Breast epithelium (tissue), 4 donors: ENCODE data around the gene CHCHD1. TPM values are rescaled to one million over a fixed set of nuclear protein-coding genes. Genes with fewer than 3 reads are reported as not detected.
"Not testable (repeated sequence)": the region's sequence is repeated elsewhere in the genome, so short reads cannot be mapped to it uniquely, and the experiment has no call there.

Source experiments
- DNase-seq, 2 donors: peaks; one replicate each; pipeline ENCODE4 v3.0.0-alpha.2; 2019; ENCODE audit warnings: low spot score in 2 of 2
- H3K27ac ChIP-seq, 2 donors: fragments of 200-600 bp; sonication (generic) in 1 of 2; one replicate each; pipeline ENCODE4 v1.5.1; 2016 to 2019; ENCODE audit warnings: mild to moderate bottlenecking in 1 of 2
- H3K27me3 ChIP-seq, 2 donors: fragments of 200-600 bp; sonication (generic) in 1 of 2; one replicate each; pipeline versions ENCODE4 v1.5.1 to v1.6.0; 2017 to 2019; ENCODE audit warnings: control low read depth in 1 of 2, mild to moderate bottlenecking in 1 of 2
- H3K36me3 ChIP-seq: fragments of 200-600 bp; one replicate; pipeline ENCODE4 v1.5.1; 2019
- H3K4me1 ChIP-seq, 2 donors: fragments of 200-600 bp; sonication (generic); one replicate each; pipeline ENCODE4 v1.5.1; 2016 to 2019; ENCODE audit warnings: control low read depth in 1 of 2
- H3K4me3 ChIP-seq, 3 donors: fragments of 200-600 bp; sonication (generic); 1 replicate in 2 of 3; 2 replicates in 1 of 3; pipeline ENCODE4 v1.5.1; 2016 to 2019; ENCODE audit warnings: mild to moderate bottlenecking in 3 of 3, moderate library complexity in 2 of 3
- H3K9me3 ChIP-seq, 2 donors: fragments of 200-600 bp; sonication (generic) in 1 of 2; one replicate each; pipeline ENCODE4 v1.5.1; 2016 to 2019; ENCODE audit warnings: control low read depth in 1 of 2
- POLR2A ChIP-seq: fragments of 450-650 bp; IDR thresholded peaks from one replicate; pipeline ENCODE4 v1.6.1; 2016; ENCODE audit warnings: antibody characterized with exemption, mild to moderate bottlenecking, moderate library complexity
- POLR2AphosphoS5 ChIP-seq, 3 donors: sonication (generic); formaldehyde crosslinking; IDR thresholded peaks; one replicate each; pipeline ENCODE4 v1.6.1; 2017; ENCODE audit warnings: antibody characterized with exemption in 3 of 3
- intact Hi-C: fragments of 100-400 bp; cut with DNase I; formaldehyde crosslinking; loops from one replicate; pipeline ENCODE4 v1.15.1; 2023; ENCODE audit warnings: low total_unique reads
- total RNA-seq, 3 donors: library from RNA; depleted of rRNA; stranded (reverse); fragments of >200 nt; gene quantifications; one replicate each; pipeline ENCODE4 v1.1.0, GENCODE V29; 2016
- TF ChIP-seq, protein P1 (sequence below), 3 donors: fragments of 450-650 bp; IDR thresholded peaks; one replicate each; pipeline ENCODE4 v1.5.1; 2016 to 2017; ENCODE audit warnings: antibody characterized with exemption in 3 of 3, mild to moderate bottlenecking in 3 of 3, moderate library complexity in 3 of 3

CHCHD1 gene
- total RNA-seq, 3 donors from 2014 or later: 25.1 to 37.0 (median 29.9) TPM

DNA sequence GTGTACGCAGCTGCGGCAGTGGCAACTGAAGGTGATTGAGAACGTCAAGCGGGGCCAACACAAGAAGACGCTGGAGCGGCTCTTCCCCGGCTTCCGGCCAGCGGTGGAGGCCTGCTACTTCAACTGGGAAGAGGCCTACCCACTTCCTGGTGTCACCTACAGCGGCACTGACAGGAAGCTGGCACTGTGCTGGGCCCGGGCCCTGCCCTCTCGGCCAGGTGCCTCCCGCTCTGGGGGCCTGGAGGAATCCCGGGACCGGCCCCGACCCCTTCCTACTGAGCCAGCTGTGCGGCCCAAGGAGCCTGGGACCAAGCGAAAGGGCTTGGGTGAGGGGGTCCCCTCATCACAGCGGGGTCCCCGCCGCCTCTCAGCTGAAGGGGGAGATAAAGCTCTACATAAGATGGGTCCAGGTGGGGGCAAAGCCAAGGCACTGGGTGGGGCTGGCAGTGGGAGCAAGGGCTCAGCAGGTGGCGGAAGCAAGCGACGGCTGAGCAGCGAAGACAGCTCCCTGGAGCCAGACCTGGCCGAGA, 10.1 kb downstream of the CHCHD1 start:
- no peaks in the 10 kb centered on the region for H3K27me3 ChIP-seq

DNA sequence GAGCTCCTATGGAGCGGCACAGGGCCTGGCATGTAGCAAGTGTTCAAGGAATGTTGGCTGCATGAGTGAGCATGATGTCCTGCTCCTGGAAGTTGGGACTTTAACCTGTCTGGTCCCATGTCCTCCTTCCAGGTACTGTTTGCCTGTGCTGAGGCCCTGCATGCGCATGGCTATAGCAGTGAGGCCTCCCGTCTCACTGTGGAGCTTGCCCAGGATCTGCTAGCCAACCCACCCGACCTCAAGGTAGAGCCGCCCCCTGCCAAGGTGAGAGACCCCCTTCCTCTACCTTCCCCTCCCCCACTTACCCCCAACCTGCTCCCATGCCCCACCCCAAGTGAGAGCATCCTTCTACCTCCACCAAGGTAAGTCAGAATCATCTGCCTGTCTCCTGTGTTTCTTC, 11.6 kb downstream of the CHCHD1 start:
- DNase-seq: no peak
- H3K27me3 ChIP-seq: no peaks in the 10 kb centered on the region
- no peaks in the 10 kb centered on the region for H3K9me3 ChIP-seq
- intact Hi-C loops: no loop called here
- peaks cover 27% of the 10 kb centered on the region for H3K36me3 ChIP-seq
- no peak overlapping the region for H3K27ac ChIP-seq
- no peak overlapping the region for H3K4me3 ChIP-seq
- TF ChIP-seq POLR2A (no peak), POLR2AphosphoS5 (IDR thresholded peaks at IDR 0.05) (no peak)
- TF ChIP-seq, protein P1, sequence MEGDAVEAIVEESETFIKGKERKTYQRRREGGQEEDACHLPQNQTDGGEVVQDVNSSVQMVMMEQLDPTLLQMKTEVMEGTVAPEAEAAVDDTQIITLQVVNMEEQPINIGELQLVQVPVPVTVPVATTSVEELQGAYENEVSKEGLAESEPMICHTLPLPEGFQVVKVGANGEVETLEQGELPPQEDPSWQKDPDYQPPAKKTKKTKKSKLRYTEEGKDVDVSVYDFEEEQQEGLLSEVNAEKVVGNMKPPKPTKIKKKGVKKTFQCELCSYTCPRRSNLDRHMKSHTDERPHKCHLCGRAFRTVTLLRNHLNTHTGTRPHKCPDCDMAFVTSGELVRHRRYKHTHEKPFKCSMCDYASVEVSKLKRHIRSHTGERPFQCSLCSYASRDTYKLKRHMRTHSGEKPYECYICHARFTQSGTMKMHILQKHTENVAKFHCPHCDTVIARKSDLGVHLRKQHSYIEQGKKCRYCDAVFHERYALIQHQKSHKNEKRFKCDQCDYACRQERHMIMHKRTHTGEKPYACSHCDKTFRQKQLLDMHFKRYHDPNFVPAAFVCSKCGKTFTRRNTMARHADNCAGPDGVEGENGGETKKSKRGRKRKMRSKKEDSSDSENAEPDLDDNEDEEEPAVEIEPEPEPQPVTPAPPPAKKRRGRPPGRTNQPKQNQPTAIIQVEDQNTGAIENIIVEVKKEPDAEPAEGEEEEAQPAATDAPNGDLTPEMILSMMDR (IDR thresholded peaks at IDR 0.05): no peak
- H3K4me1 ChIP-seq: peaks cover 0 to 2% of the 10 kb centered on the region in 2 donors

More for the DNA sequence above, 10.1 kb downstream of the CHCHD1 start:
- intact Hi-C loops: no loop called here
- DNase-seq: no peak
- Histone ChIP-seq H3K27ac (no peak overlapping the region), H3K4me3 (no peak overlapping the region), H3K9me3 (no peaks in the 10 kb centered on the region), H3K4me1 (peaks cover 7 to 11% of the 10 kb centered on the region in 2 donors), H3K36me3 (peaks cover 25% of the 10 kb centered on the region)
- TF ChIP-seq POLR2AphosphoS5 (IDR thresholded peaks at IDR 0.05): no peak
- TF ChIP-seq, protein P1 (IDR thresholded peaks at IDR 0.05): no peak
- TF ChIP-seq POLR2A: no peak

DNA sequence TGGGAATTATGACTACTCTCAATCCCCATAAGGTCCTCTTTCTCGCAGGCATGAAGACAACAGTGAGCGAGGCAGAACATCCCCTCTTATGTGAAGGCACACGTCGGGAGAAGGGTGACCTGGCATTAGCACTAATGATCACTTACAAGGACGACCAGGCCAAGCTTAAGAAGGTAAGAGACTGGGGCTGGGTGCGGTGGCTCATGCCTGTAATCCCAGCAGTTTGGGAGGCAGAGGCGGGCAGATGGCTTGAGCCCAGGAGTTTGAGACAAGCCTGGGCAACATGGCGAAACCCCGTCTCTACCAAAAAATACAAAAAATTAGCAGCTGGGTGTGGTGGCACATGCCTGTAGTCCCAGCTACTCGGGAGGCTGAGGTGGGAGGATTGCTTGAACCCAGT, 13.6 kb downstream of the CHCHD1 start:
- H3K27me3 ChIP-seq, H3K9me3 ChIP-seq, H3K27ac ChIP-seq, H3K4me3 ChIP-seq, H3K4me1 ChIP-seq, intact Hi-C loops, DNase-seq: not testable (repeated sequence)
- peaks cover 20% of the 10 kb centered on the region for H3K36me3 ChIP-seq

DNA sequence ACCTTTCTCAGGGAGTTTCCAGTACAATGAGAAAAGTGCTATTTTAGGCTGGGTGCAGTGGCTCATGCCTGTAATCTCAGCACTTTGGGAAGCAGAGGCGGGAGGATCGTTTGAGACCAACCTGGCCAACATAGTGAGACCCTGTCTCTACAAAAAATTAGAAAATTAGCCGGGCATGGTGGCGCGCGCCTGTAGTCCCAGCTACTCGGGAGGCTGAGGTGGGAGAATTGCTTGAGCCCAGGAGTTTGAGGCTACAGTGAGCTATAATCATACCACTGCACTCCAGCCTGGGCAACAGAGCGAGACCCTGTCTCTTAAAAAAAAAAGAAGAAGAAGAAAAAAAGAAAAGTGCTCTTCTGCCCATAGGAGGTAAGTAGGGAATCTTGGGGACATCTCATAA, 14.2 kb downstream of the CHCHD1 start:
- H3K4me1 ChIP-seq, DNase-seq, H3K9me3 ChIP-seq, H3K27ac ChIP-seq, H3K4me3 ChIP-seq, intact Hi-C loops, H3K27me3 ChIP-seq: not testable (repeated sequence)
- peaks cover 20% of the 10 kb centered on the region for H3K36me3 ChIP-seq

DNA sequence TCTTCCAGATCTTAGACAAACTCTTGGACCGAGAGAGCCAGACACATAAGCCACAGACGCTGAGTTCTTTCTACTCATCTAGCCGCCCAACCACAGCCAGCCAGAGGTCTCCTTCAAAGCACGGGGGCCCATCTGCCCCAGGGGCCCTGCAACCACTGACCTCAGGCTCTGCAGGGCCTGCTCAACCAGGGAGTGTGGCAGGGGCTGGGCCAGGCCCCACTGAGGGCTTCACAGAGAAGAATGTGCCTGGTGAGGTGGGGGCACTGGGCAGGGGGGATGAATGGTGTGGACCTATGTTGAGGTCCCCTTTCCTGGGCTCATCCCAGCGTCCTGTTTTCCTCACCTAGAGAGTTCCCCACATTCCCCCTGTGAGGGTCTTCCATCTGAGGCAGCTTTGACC, 14.9 kb downstream of the CHCHD1 start:
- TF ChIP-seq POLR2A (no peak), POLR2AphosphoS5 (IDR thresholded peaks at IDR 0.05) (no peak)
- TF ChIP-seq, protein P1 (IDR thresholded peaks at IDR 0.05): no peak
- intact Hi-C loops: no loop called here
- no peak for DNase-seq

DNA sequence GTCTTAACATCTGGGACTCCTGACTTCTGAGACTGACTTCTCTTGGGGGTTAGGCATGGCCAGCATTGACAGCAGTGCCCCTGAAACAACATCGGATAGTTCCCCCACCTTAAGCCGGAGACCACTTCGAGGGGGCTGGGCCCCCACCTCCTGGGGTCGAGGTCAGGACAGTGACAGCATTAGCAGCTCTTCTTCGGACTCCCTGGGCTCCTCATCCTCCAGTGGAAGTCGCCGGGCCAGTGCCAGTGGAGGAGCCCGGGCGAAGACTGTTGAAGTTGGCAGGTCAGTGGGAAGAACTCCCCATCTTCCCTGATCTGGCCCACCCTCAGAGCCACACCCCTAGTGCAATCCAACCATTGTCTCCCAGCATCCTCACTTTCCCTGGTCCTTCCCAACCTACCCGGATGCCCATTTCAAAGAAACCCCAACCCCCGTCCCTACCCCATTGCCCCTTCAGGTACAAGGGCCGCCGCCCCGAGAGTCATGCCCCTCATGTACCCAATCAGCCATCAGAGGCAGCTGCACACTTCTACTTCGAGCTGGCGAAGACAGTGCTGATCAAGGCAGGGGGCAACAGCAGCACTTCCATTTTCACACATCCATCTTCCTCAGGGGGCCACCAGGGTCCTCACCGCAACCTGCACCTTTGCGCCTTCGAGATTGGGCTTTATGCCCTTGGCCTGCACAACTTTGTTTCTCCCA, 15.6 kb downstream of the CHCHD1 start:
- TF ChIP-seq, protein P1 (IDR thresholded peaks at IDR 0.05): no peak
- TF ChIP-seq POLR2AphosphoS5 (IDR thresholded peaks at IDR 0.05): no peak
- TF ChIP-seq POLR2A: no peak
- Histone ChIP-seq H3K27me3 (no peaks in the 10 kb centered on the region), H3K9me3 (no peaks in the 10 kb centered on the region), H3K36me3 (peaks cover 10% of the 10 kb centered on the region), H3K27ac (no peak overlapping the region), H3K4me3 (no peak overlapping the region), H3K4me1 (no peaks in the 10 kb centered on the region)
- DNase-seq: no peak
- intact Hi-C loops: no loop called here

More for the DNA sequence above, 14.9 kb downstream of the CHCHD1 start:
- Histone ChIP-seq H3K4me1 (no peaks in the 10 kb centered on the region), H3K36me3 (peaks cover 17% of the 10 kb centered on the region), H3K4me3 (no peak overlapping the region), H3K9me3 (no peaks in the 10 kb centered on the region), H3K27me3 (no peaks in the 10 kb centered on the region), H3K27ac (no peak overlapping the region)
